H1 (cell line): Measurements from ENCODE around the gene TMTC2. TPM values are rescaled to one million over a fixed set of nuclear protein-coding genes. Genes with fewer than 3 reads are reported as not detected.

Experiments used
- CTCF ChIA-PET: fragments of 300-600 bp; sonication (Branson Sonifier 250); formaldehyde crosslinking; loops from one replicate; lab custom pipeline; 2021; ENCODE audit not compliant: partially characterized antibody; lab: Charles Lee
- POLR2A ChIA-PET: fragments of 300-600 bp; sonication (Branson Sonifier 250); formaldehyde crosslinking; loops from one replicate; lab custom pipeline; 2021; ENCODE audit warnings: inconsistent platforms; ENCODE audit not compliant: partially characterized antibody; lab: Charles Lee
- DNase-seq, 2 experiments: peaks; one replicate each; pipeline versions ENCODE4 v3.0.0 to v3.0.0-alpha.2; 2010 to 2022; ENCODE audit warnings: low spot score in 2 of 2, low read depth in 1 of 2, mixed read lengths in 1 of 2
- FAIRE-seq: peaks from 2 replicates; lab custom pipeline; 2011; peaks lifted over from hg19 to GRCh38; lab: Jason Lieb, UNC
- H2AFZ ChIP-seq: 2 replicates; pipeline ENCODE4 v1.8.1; 2012; ENCODE audit warnings: low read length, inconsistent platforms
- H2AK5ac ChIP-seq: 2 replicates; pipeline ENCODE4 v1.6.1; 2013; ENCODE audit warnings: low read depth, low read length
- H2BK120ac ChIP-seq: replicated peaks from 2 replicates; pipeline ENCODE3; 2013; ENCODE audit warnings: low read depth, low read length, inconsistent platforms
- H2BK12ac ChIP-seq: 2 replicates; pipeline ENCODE4 v1.6.1; 2013; ENCODE audit warnings: low read depth, low read length
- H2BK15ac ChIP-seq: 2 replicates; pipeline ENCODE4 v1.6.1; 2013; ENCODE audit warnings: low read length
- H2BK20ac ChIP-seq: 2 replicates; pipeline ENCODE4 v1.6.1; 2013; ENCODE audit warnings: low read length
- H2BK5ac ChIP-seq: 2 replicates; pipeline ENCODE4 v1.6.1; 2013; ENCODE audit warnings: low read depth, low read length
- H3K14ac ChIP-seq: 2 replicates; pipeline ENCODE4 v1.6.1; 2013; ENCODE audit warnings: inconsistent platforms; ENCODE audit not compliant: insufficient read length
- H3K18ac ChIP-seq: 2 replicates; pipeline ENCODE4 v1.6.1; 2013; ENCODE audit warnings: low read length; ENCODE audit errors: extremely low read depth
- H3K23ac ChIP-seq: 2 replicates; pipeline ENCODE4 v1.6.1; 2013; ENCODE audit warnings: inconsistent platforms; ENCODE audit not compliant: insufficient read length
- H3K23me2 ChIP-seq: 2 replicates; pipeline ENCODE4 v1.6.1; 2013; ENCODE audit warnings: low read depth, low read length
- H3K27ac ChIP-seq: 2 replicates; pipeline ENCODE4 v1.6.1; 2011; ENCODE audit warnings: low read depth, low read length, inconsistent platforms
- H3K27me3 ChIP-seq, 4 experiments: replicated peaks in 1 of 4; 1 replicate in 1 of 4; 2 replicates in 3 of 4; pipeline versions ENCODE4 v1.6.1 to v1.8.1; 2011 to 2013; ENCODE audit warnings: low read length in 3 of 4, mild to moderate bottlenecking in 3 of 4, inconsistent platforms in 2 of 4, mixed read lengths in 2 of 4, moderate library complexity in 1 of 4; ENCODE audit not compliant: control insufficient read depth in 3 of 4, insufficient read depth in 3 of 4; ENCODE audit errors: extremely low read depth in 1 of 4
- H3K36me3 ChIP-seq, 4 experiments: 2 replicates each; pipeline versions ENCODE4 v1.6.1 to v1.8.1; 2011 to 2013; ENCODE audit warnings: mild to moderate bottlenecking in 4 of 4, low read length in 3 of 4, moderate library complexity in 2 of 4, control low read depth in 1 of 4, inconsistent platforms in 1 of 4; ENCODE audit not compliant: insufficient read depth in 4 of 4, control insufficient read depth in 2 of 4
- H3K4ac ChIP-seq: replicated peaks from 2 replicates; pipeline ENCODE3; 2013; ENCODE audit warnings: low read length, low read depth, mixed read lengths, inconsistent platforms; ENCODE audit not compliant: insufficient read length
- H3K4me1 ChIP-seq, 4 experiments: replicated peaks in 1 of 4; 1 replicate in 1 of 4; 2 replicates in 3 of 4; pipeline versions ENCODE4 v1.6.1 to v1.8.1; 2011 to 2013; ENCODE audit warnings: low read length in 3 of 4, inconsistent platforms in 2 of 4, mixed read lengths in 1 of 4; ENCODE audit not compliant: insufficient read depth in 4 of 4, control insufficient read depth in 3 of 4
- H3K4me2 ChIP-seq, 2 experiments: 2 replicates each; pipeline versions ENCODE4 v1.6.1 to v1.8.1; 2011 to 2013; ENCODE audit warnings: low read depth in 2 of 2, low read length in 2 of 2, control low read depth in 1 of 2, inconsistent platforms in 1 of 2, mild to moderate bottlenecking in 1 of 2; ENCODE audit not compliant: insufficient read depth in 1 of 2
- H3K4me3 ChIP-seq, 4 experiments: fragments of 200-600, 300-600 bp in 1 of 4; sonication (generic), shearing (Covaris generic), sonication (Bioruptor Twin) in 1 of 4; 2 replicates each; pipeline versions ENCODE4 v1.5.1 to v1.8.1; 2011 to 2016; ENCODE audit warnings: low read length in 4 of 4, low read depth in 3 of 4, control low read depth in 2 of 4, inconsistent platforms in 2 of 4, mild to moderate bottlenecking in 2 of 4, mixed read lengths in 1 of 4, moderate library complexity in 1 of 4; ENCODE audit not compliant: insufficient read depth in 2 of 4; ENCODE audit errors: extremely low read depth in 1 of 4
- H3K56ac ChIP-seq: replicated peaks from 2 replicates; pipeline ENCODE3; 2013; ENCODE audit warnings: low read depth, mild to moderate bottlenecking, mixed read lengths, low read length, inconsistent platforms; ENCODE audit not compliant: insufficient read length
- H3K79me1 ChIP-seq: 2 replicates; pipeline ENCODE4 v1.6.1; 2013; ENCODE audit warnings: low read depth, low read length, control low read depth
- H3K79me2 ChIP-seq, 2 experiments: 2 replicates each; pipeline versions ENCODE4 v1.6.1 to v1.8.1; 2012 to 2013; ENCODE audit warnings: low read length in 2 of 2, mild to moderate bottlenecking in 2 of 2, inconsistent platforms in 1 of 2; ENCODE audit not compliant: insufficient read depth in 2 of 2, control insufficient read depth in 1 of 2
- H3K9ac ChIP-seq, 4 experiments: replicated peaks in 1 of 4; 1 replicate in 1 of 4; 2 replicates in 3 of 4; pipeline versions ENCODE4 v1.6.1 to v1.8.1; 2011 to 2013; ENCODE audit warnings: low read depth in 3 of 4, low read length in 3 of 4, control low read depth in 2 of 4, mild to moderate bottlenecking in 2 of 4, moderate library complexity in 2 of 4, inconsistent platforms in 1 of 4; ENCODE audit errors: extremely low read depth in 1 of 4
- H3K9me3 ChIP-seq, 2 experiments: 2 replicates each; pipeline versions ENCODE4 v1.6.1 to v1.8.1; 2012 to 2013; ENCODE audit warnings: mild to moderate bottlenecking in 2 of 2, moderate library complexity in 2 of 2, control low read depth in 1 of 2, inconsistent platforms in 1 of 2, low read depth in 1 of 2, low read length in 1 of 2, mixed read lengths in 1 of 2; ENCODE audit not compliant: insufficient read depth in 2 of 2
- H4K20me1 ChIP-seq, 2 experiments: replicated peaks in 1 of 2; 2 replicates each; pipeline versions ENCODE3 to v1.8.1; 2011 to 2013; ENCODE audit warnings: inconsistent platforms in 2 of 2, low read length in 2 of 2, mild to moderate bottlenecking in 1 of 2; ENCODE audit not compliant: insufficient read depth in 2 of 2, control insufficient read depth in 1 of 2
- H4K5ac ChIP-seq: 2 replicates; pipeline ENCODE4 v1.6.1; 2013; ENCODE audit warnings: low read length, low read depth, mixed read lengths, inconsistent platforms; ENCODE audit not compliant: insufficient read length
- H4K8ac ChIP-seq: 2 replicates; pipeline ENCODE4 v1.8.0; 2013; ENCODE audit warnings: mild to moderate bottlenecking, moderate library complexity, low read length, inconsistent platforms; ENCODE audit not compliant: insufficient read depth; ENCODE audit errors: extremely low read depth
- H4K91ac ChIP-seq: replicated peaks from 2 replicates; pipeline ENCODE3; 2013; ENCODE audit warnings: low read length, mixed read lengths, inconsistent platforms; ENCODE audit not compliant: insufficient read length
- CEBPB ChIP-seq: IDR thresholded peaks from 2 replicates; pipeline ENCODE4 v1.6.1; 2012; ENCODE audit warnings: low read depth, low read length
- KDM5A ChIP-seq: fragments of 200-600 bp; IDR thresholded peaks from 2 replicates; pipeline ENCODE4 v1.7.1; 2012; ENCODE audit warnings: mild to moderate bottlenecking, low read length, inconsistent platforms, mixed read lengths
- SAP30 ChIP-seq: fragments of 300-600 bp; sonication (generic); IDR thresholded peaks from 2 replicates; pipeline ENCODE4 v1.7.1; 2012; ENCODE audit warnings: low read length, moderate library complexity, mild to moderate bottlenecking, inconsistent platforms; ENCODE audit not compliant: insufficient read depth, insufficient replicate concordance
- WGBS, 2 experiments: shearing (Covaris generic) in 1 of 2; methylation state at CpG; one replicate each; pipeline versions ENCODE4 v1.1.6 to v1.1.7; 2013 to 2015; ENCODE audit warnings: low lambda C conversion rate in 2 of 2, mixed read lengths in 2 of 2, inconsistent platforms in 1 of 2, low coverage in 1 of 2, missing lambda C conversion rate in 1 of 2; ENCODE audit not compliant: insufficient replicate concordance in 2 of 2, insufficient coverage in 1 of 2, insufficient read length in 1 of 2; ENCODE audit errors: extremely low coverage in 1 of 2, missing lambda C conversion rate in 1 of 2; 5-methylcytosine and 5-hydroxymethylcytosine counted together
- polyA plus RNA-seq, 7 experiments: library from polyadenylated mRNA; depleted of rRNA in 3 of 7; stranded (reverse) in 5 of 7; unstranded in 2 of 7; fragments of >200 nt in 5 of 7; fragments of 200-250 nt in 2 of 7; gene quantifications; 1 replicate in 5 of 7; 2 replicates in 1 of 7; 4 replicates in 1 of 7; pipeline versions ENCODE4 v1.2.1 to v1.2.3, GENCODE V29; 2011 to 2013; ENCODE audit warnings: missing spikeins in 2 of 7, mixed read lengths in 2 of 7
- total RNA-seq: library from RNA; stranded (reverse); fragmentation: NEBNext Ultra II Directional; extraction: Animal tissue kit (Norgen Biotek cat#: 25700); gene quantifications from 2 replicates; pipeline ENCODE4 v1.2.1, GENCODE V29; 2021
- TF ChIP-seq, protein P1 (sequence below): IDR thresholded peaks from 2 replicates; pipeline ENCODE4 v1.6.1; 2011; ENCODE audit warnings: low read length, improper control_type of control experiment
- TF ChIP-seq, protein P2 (sequence below): IDR thresholded peaks from 2 replicates; pipeline ENCODE4 v1.6.1; 2011; ENCODE audit warnings: low read depth, mild to moderate bottlenecking, low read length; ENCODE audit not compliant: insufficient read depth

The TMTC2 gene
- total and polyA plus RNA-seq, 2 of the 8 experiments (the other 6 are each of a cell fraction or from before 2014, with no cell fraction given): 2.3 to 3.9 TPM

DNA sequence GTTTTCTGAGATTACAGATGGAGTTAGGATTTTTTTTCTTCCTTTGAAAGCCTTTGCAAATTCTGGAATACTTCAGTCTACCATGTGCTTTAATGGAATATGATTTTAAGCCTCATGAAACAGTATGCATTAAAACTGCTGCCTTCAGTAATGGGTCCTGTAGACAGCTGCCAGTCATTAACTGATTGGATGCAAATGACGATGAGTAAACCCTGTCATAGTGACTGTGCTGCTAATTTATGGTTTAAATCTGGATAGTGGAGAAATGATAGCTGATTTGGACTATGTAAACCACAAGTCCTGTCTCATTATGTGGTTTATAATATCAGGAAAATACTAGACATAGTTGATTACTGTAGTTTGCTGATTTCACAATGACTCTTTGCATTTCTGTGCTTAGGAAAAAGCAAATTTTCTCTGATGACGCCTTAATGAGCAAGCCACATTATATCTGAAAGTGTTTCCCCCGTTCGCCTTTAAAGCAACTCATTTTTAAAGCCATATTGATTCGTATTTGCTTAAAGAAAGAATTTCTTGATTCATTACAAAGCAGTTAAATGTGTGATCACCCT is 217.6 kb downstream of the TMTC2 start:
- Histone ChIP-seq H4K91ac (no peak overlapping the region), H4K8ac (no peak overlapping the region), H3K18ac (no peak overlapping the region), H3K14ac (no peak overlapping the region), H2BK5ac (no peak overlapping the region), H2BK20ac (no peak overlapping the region), H3K79me2 (no peaks in the 10 kb centered on the region), H3K4me2 (no peak overlapping the region), H3K9me3 (no peaks in the 10 kb centered on the region), H2AFZ (no peak overlapping the region), H3K36me3 (no peaks in the 10 kb centered on the region), H3K27ac (no peak overlapping the region), H3K23me2 (no peaks in the 10 kb centered on the region), H2AK5ac (no peak overlapping the region), H2BK120ac (no peak overlapping the region), H4K20me1 (no peaks in the 10 kb centered on the region), H3K79me1 (no peaks in the 10 kb centered on the region), H3K23ac (no peak overlapping the region), H3K4me1 (no peaks in the 10 kb centered on the region), H4K5ac (no peak overlapping the region), H3K9ac (no peak overlapping the region), H3K56ac (no peak overlapping the region), H3K4ac (no peak overlapping the region), H3K27me3 (no peaks in the 10 kb centered on the region), H2BK12ac (no peak overlapping the region), H3K4me3 (no peak overlapping the region), H2BK15ac (no peak overlapping the region)
- ChIA-PET CTCF (interaction anchor here (0.6 kb wide), 1 partner anchor 39 kb away, joined by 3 read pairs; no protein-coding TSS in a partner anchor), POLR2A (no interaction called here)
- no peak for DNase-seq
- 99% methylated on average over 5 of the region's 5 CpGs; no CpG with 5 or more reads in 1 of the 2 experiments for WGBS, 2 experiments
- TF ChIP-seq CEBPB (no peak), SAP30 (no peak), KDM5A (no peak)
- TF ChIP-seq, protein P1, sequence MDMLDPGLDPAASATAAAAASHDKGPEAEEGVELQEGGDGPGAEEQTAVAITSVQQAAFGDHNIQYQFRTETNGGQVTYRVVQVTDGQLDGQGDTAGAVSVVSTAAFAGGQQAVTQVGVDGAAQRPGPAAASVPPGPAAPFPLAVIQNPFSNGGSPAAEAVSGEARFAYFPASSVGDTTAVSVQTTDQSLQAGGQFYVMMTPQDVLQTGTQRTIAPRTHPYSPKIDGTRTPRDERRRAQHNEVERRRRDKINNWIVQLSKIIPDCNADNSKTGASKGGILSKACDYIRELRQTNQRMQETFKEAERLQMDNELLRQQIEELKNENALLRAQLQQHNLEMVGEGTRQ: no peak
- TF ChIP-seq, protein P2, sequence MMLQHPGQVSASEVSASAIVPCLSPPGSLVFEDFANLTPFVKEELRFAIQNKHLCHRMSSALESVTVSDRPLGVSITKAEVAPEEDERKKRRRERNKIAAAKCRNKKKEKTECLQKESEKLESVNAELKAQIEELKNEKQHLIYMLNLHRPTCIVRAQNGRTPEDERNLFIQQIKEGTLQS: no peak
- no peak for FAIRE-seq
